ENCODE results near the gene BRINP1. TPM values are rescaled to one million over a fixed set of nuclear protein-coding genes. Genes with fewer than 3 reads are reported as not detected.

BRINP1 gene
- total RNA-seq, 6 donors from 2014 or later = 0.30 to 10.9 (median 0.72) TPM; not detected in 1

DNA sequence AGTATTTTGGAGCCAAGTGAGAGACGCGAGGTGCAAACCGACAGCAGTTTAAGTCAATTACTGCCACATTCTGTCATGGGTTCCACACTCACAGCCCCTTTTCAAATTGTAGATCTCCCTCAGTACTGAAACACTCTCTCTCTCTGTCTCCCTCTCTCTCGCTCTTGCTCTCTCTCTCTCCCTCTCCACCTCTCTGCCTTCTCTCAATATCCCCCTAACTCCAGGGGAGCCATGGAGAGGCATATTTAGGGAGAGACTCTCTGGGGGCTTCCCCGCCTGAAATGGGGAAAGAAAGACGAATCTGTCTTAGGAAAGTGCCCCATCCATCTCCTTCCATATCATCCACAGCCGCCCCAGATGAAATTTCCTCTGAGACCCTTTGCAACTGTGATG lies 1.6 kb downstream of the BRINP1 start:
- Histone ChIP-seq H3K4me3 (peak overlapping the region in 3 of 4 donors; percentile 19 to 60 (median 45)), H3K27me3 (peaks cover 0 to 24% (median 9%) of the 10 kb centered on the region in 4 donors), H3K36me3 (no peaks in the 10 kb centered on the region), H3K9me3 (no peaks in the 10 kb centered on the region), H3K27ac (no peak overlapping the region), H3K4me1 (peaks cover 0 to 12% (median 8%) of the 10 kb centered on the region in 4 donors)
- DNase-seq = no peak
- no peak for TF ChIP-seq EP300 (IDR thresholded peaks at IDR 0.05)
- 20 to 32% methylated on average over 7 of the region's 7 CpGs for WGBS, 2 donors
- ATAC-seq (ENCODE audit: low FRiP score in 2 of 2) = no peak

DNA sequence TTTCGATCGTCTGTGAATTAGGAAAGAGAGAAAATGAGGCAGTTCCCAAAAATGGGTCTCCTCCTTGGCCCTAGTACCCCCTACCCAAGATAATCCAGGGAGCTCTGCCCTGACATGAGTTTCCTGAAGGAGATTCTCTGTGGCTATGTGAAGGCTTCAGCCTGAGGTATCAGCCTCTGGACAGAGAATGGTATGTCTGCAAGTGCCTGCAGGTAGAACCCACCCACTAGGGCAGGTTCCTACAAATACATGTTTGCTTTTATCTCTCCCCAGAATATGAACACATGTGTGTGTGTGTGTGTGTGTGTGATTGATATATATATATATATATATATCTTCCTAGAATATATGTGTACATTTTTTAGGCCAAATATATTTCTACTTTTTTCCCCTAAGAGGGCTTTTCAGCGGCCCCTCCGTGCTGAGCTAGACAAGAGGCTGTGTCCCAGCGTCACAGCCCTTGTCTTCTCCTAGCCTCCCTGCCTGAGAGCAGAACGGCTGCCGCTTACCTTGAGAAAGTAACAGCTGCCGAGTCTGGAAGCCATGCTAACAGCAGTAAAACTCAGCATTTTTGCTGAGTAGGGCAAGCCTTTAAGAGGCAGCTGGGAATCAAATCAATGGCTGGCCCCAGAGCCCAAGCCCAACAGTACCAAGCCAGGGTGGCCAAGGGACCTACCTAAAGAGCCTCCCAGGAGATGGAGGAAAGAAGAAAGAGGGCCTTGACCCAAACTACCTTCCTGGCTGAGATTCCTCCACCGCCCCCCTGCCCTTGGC lies 2.1 kb downstream of the BRINP1 start:
- peak overlapping the region in 2 of 4 donors; percentile 45 to 60 for H3K4me3 ChIP-seq
- DNase-seq (no peak), ATAC-seq (ENCODE audit: low FRiP score in 2 of 2) (no peak)
- H3K27ac ChIP-seq = no peak overlapping the region
- H3K4me1 ChIP-seq = peaks cover 0 to 12% (median 8%) of the 10 kb centered on the region in 4 donors
- peaks cover 0 to 24% (median 9%) of the 10 kb centered on the region in 4 donors for H3K27me3 ChIP-seq
- TF ChIP-seq POLR2AphosphoS5 (IDR thresholded peaks at IDR 0.05) = no peak
- TF ChIP-seq EP300 (IDR thresholded peaks at IDR 0.05) = no peak
- TF ChIP-seq, protein P1, sequence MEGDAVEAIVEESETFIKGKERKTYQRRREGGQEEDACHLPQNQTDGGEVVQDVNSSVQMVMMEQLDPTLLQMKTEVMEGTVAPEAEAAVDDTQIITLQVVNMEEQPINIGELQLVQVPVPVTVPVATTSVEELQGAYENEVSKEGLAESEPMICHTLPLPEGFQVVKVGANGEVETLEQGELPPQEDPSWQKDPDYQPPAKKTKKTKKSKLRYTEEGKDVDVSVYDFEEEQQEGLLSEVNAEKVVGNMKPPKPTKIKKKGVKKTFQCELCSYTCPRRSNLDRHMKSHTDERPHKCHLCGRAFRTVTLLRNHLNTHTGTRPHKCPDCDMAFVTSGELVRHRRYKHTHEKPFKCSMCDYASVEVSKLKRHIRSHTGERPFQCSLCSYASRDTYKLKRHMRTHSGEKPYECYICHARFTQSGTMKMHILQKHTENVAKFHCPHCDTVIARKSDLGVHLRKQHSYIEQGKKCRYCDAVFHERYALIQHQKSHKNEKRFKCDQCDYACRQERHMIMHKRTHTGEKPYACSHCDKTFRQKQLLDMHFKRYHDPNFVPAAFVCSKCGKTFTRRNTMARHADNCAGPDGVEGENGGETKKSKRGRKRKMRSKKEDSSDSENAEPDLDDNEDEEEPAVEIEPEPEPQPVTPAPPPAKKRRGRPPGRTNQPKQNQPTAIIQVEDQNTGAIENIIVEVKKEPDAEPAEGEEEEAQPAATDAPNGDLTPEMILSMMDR (IDR thresholded peaks at IDR 0.05) = no peak
- TF ChIP-seq POLR2A (IDR thresholded peaks at IDR 0.05) = no peak
- no peaks in the 10 kb centered on the region for H3K36me3 ChIP-seq
- H3K9me3 ChIP-seq = no peaks in the 10 kb centered on the region
- WGBS, 2 donors = 47 to 51% methylated on average over 8 to 9 of the region's 9 CpGs

DNA sequence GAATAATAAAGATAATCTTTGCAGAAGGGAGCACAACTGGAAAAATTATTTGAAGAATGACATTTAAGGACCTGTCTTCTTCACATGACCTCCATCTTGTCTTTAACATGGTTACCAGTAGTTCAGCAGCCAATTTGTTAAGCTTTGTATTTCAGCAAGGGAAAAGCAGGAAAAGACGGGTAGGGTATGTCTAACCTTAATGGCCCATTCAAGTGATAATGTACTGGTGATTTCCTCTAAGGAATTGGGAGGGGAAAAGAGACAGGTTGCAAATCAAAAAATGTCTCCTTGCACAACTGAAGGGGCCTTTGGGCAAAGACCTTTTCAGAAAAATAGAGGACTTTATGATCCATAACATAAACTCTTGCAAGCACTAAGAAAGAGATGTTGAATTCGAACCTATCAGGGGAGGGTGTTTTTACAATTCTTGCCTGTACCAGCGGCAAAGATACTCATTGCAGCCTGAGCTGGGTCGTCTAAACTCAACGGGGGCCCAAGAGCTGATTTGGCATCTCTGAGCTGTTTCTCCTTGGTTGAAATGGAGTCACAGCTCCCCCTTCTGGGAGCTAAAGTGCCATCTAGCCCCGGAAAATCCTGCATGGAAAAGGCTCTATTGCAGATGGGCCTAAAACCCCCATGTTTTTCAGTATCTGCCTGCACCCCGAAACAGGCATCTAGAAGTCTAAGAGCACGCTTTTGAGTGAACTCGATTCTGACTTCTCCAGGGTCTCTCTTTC lies 3.8 kb downstream of the BRINP1 start:
- DNase-seq = no peak
- Histone ChIP-seq H3K27me3 (peaks cover 0 to 24% (median 9%) of the 10 kb centered on the region in 4 donors), H3K36me3 (no peaks in the 10 kb centered on the region), H3K4me3 (peak overlapping the region in 1 of 4 donors; percentile 60), H3K4me1 (peaks cover 0 to 12% (median 8%) of the 10 kb centered on the region in 4 donors), H3K9me3 (no peaks in the 10 kb centered on the region), H3K27ac (no peak overlapping the region)
- TF ChIP-seq, protein P1 (IDR thresholded peaks at IDR 0.05) = peak in 3 of 6 experiments; percentile 6 to 31 (median 18)
- TF ChIP-seq POLR2A (IDR thresholded peaks at IDR 0.05) = no peak
- 14 to 16% methylated on average over 6 to 9 of the region's 9 CpGs for WGBS, 2 donors
- no peak for ATAC-seq (ENCODE audit: low FRiP score in 2 of 2)

DNA sequence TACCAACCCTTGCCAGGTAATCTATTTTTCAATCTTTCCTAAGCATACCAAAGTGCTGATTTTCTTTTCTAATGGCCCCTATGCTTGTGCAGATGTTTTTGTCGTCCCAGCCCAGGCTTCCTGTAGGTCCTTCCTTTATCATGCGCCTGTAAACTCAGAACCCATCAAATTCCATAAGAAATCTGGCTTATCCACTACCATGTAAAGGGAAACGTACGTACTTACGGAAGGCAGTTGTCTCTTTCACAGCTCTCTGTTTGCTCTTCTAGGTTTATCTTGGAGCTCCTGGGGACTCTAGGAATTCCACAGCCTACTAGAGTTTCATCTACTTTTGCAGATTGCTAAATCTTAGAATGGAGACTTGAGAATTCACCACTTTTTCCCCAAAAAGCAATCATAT lies 9.0 kb downstream of the BRINP1 start:
- WGBS, 2 donors = 55 to 56% methylated on average over 5 of the region's 5 CpGs
- H3K27ac ChIP-seq = no peak overlapping the region
- H3K36me3 ChIP-seq = no peaks in the 10 kb centered on the region
- no peaks in the 10 kb centered on the region for H3K27me3 ChIP-seq
- no peak for ATAC-seq (ENCODE audit: low FRiP score in 2 of 2)
- DNase-seq = no peak
- TF ChIP-seq POLR2AphosphoS5 (IDR thresholded peaks at IDR 0.05) = no peak
- no peak for TF ChIP-seq POLR2A (IDR thresholded peaks at IDR 0.05)
- TF ChIP-seq, protein P1 (IDR thresholded peaks at IDR 0.05) = no peak
- no peak for TF ChIP-seq EP300 (IDR thresholded peaks at IDR 0.05)
- H3K9me3 ChIP-seq = no peaks in the 10 kb centered on the region
- H3K4me3 ChIP-seq = no peak overlapping the region
- H3K4me1 ChIP-seq = no peaks in the 10 kb centered on the region

DNA sequence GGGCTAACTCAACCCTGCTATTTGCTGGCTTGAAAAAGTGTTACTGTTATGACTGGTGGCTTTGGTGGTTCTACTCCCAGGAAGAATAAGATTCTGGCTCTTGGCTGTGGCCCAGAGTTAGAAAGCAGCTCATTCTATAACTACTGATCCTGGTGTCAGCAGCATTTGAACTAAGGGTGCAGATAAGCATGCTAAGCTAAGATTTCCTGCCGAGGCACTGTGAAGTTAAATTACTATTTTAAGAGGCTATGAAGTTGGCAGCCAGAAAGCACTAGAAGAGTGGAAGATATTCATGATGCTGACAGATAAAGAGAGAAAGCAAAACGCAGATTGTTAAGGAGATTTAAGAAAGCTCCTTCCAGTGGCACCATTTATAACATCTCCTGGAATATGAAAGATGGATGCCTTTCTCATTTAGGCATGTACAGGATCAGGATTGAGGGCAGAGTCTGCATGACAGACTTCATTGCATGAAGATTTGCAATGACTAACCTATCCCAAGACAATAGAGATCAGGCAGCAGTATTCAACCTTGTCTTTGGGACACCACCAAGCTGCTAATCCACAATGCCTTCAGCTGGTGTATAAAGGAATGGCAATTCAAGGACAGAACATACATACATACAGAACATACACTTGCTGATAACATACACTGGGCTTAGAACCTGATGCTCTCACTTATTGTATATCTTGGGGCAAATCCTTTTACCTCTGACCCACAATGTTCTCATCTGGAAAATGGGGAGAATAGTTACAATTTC lies 11.7 kb downstream of the BRINP1 start:
- Histone ChIP-seq H3K27ac (no peak overlapping the region), H3K4me1 (no peaks in the 10 kb centered on the region), H3K27me3 (no peaks in the 10 kb centered on the region), H3K36me3 (no peaks in the 10 kb centered on the region), H3K9me3 (no peaks in the 10 kb centered on the region), H3K4me3 (no peak overlapping the region)
- WGBS, 2 donors = 11 to 16% methylated on average over 2 of the region's 2 CpGs
- TF ChIP-seq POLR2AphosphoS5 (IDR thresholded peaks at IDR 0.05) (no peak), POLR2A (IDR thresholded peaks at IDR 0.05) (no peak)
- ATAC-seq (ENCODE audit: low FRiP score in 2 of 2) (no peak), DNase-seq (no peak)

Measured in upper lobe of left lung (tissue), 6 donors.